Upper lobe of left lung (tissue), 4 donors: ENCODE measurements around the gene JPT1.

Source experiments
- CTCF ChIP-seq, 6 experiments: fragments of 450-650 bp in 4 of 6; fragments of 200-600 bp in 2 of 6; sonication (generic) in 2 of 6; IDR thresholded peaks; one replicate each; pipeline ENCODE4 v1.5.1; 2016 to 2019; ENCODE audit warnings: antibody characterized with exemption in 6 of 6
- POLR2A ChIP-seq, 4 donors: fragments of 450-650 bp; IDR thresholded peaks; one replicate each; pipeline ENCODE4 v1.5.1; 2016 to 2017; ENCODE audit warnings: antibody characterized with exemption in 4 of 4, mild to moderate bottlenecking in 2 of 4

- TF ChIP-seq CTCF (IDR thresholded peaks at IDR 0.05): no peak
- TF ChIP-seq POLR2A (IDR thresholded peaks at IDR 0.05): no peak
Observed at GRCh38 chr17:75097865-75098264, 56.4 kb downstream of the JPT1 start.
